ENCODE results near the gene GMEB2.
"Not testable (repeated sequence)": the region's sequence is repeated elsewhere in the genome, so short reads cannot be mapped to it uniquely, and the experiment has no call there.

Gene GMEB2

DNA sequence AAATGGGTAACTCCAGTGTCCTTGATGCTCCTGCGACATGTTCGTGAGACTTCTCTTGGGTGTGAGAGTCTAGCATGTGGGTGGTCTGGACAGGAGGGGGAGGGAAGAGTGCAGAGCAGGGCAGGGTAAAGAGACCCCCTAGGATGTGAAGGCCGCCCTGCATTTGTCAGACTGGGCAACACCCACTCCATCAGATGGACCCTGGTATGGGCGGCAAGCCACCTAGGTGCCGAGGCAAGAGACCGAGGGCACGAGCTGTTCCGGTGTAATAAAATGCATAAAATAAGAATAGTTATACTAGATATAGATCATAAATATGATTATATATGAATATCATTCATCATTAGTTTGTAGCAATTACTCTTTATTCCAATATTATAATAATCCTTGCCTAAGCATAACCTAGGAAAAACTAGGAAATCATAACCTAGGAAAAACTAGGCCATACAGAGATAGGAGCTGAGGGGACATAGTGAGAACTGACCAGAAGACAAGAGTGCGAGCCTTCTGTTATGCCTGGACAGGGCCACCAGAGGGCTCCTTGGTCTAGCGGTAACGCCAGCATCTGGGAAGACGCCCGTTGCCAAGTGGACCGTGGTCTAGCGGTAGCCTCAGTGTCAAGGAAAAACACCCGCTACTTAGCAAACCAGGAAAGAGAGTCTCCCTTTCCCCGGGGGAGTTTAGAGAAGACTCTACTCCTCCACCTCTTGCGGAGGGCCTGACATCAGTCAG lies 12.9 kb downstream of the GMEB2 start:
- not testable (repeated sequence) for DNase-seq (ENCODE audit: low spot score)

DNA sequence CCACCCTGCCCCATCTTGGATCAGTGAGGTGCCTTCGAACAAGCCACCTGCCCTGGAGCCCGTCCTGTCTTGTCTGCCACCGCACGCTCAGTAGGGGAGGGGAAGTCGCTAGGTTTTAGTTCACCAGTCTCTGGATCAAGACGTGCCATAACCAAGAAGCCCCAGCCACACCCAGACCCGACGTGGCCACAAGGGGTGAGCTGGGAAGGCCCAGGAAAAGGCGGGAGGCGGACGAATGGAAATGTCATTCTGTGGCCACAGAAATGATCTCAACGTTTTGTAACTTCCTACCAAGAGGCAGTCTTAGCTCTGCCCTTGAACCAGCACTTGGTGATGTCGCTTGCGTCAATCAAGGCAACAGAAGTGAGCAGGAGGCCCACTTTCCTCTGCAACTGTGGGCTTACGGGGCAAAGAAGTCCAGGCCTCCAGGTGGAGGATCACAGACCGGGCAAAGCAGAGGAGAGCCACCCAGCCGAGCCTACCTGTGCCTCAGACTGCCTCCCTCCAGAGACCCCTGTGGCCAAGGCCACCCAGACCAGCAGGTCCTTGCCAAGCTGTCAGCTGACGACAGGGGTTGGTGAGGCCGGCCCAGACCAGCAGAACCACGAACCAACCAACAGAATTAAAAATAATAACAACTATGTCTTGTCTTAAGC lies 14.5 kb downstream of the GMEB2 start:
- no peak for DNase-seq (ENCODE audit: low spot score)

DNA sequence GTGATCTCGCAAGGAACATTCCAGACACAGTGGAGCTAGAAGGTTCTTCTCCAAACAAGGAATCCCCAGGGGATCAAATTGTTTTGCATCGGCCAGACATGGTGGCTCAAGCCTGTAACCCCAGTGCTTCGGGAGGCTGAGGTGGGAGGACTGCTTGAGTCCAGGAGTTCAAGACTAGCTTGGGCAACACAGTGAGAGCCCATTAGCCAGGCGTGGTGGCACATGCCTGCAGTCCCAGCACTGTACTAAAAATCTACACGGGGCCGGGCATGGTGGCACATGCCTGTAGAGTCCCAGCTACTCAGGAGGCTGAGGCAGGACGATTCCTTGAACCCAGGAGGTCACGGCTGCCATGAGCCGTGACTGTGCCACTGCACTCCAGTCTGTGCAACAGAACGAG lies 15.3 kb downstream of the GMEB2 start:
- no peak for DNase-seq (ENCODE audit: low spot score)

DNA sequence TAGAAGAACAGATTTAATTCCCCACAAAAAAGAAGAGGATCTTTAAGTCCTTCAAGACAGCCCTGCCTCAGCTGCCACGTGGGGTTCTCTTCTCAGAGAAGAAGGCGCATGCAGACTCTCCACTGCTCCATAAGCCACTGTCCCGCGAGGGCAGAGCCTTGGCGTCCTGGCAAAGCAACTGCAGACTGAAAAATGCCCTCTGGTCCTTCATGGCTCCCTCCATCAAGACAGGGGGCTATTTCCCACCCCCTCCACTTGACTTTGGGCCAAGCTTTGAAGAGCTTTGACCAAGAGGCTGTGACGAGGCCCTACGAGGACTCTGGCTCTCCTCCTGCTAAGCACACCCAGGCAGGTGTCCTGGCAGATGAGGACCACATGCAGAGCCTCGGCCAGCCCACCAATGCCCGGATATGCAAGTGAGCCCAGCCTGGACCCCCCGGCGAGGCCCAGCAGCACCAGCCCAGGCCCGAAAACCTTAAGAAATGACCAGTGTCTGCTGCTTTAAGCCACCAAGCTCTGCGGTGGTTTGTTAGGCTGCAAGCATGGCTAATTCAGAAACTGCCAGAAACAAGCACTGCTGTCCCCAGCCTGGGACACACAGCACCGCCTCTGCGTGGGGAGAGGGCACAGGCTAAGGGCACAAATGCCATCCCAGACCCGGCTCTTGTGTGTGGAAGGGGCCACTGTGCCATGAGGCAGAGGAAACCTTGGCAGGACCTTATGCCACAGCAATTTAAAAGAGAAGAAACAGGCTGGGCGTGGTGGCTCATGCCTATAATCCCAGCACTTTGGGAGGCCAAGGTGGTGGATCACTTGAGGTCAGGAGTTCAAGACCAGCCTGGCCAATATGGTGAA lies 16.1 kb downstream of the GMEB2 start:
- DNase-seq (ENCODE audit: low spot score), result no peak

DNA sequence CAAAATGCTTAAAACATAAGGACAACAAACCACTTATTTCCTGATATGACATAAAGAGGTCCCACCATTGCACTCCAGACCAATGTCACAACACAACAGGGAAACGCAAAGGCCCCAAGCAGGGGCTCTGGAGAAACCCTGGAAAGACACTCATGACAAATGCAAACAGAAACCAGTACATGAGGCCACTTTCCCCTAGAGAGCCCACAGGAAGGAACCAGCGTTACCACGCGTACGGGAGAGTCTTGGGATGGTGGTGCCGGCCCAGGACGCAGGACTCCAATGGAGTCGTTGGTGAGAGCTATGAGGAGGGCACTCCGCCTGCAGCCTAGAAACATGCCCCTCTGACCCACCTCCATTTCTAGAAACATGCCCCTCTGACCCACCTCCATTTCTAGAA lies 20.2 kb downstream of the GMEB2 start:
- no peak for DNase-seq (ENCODE audit: low spot score)

DNA sequence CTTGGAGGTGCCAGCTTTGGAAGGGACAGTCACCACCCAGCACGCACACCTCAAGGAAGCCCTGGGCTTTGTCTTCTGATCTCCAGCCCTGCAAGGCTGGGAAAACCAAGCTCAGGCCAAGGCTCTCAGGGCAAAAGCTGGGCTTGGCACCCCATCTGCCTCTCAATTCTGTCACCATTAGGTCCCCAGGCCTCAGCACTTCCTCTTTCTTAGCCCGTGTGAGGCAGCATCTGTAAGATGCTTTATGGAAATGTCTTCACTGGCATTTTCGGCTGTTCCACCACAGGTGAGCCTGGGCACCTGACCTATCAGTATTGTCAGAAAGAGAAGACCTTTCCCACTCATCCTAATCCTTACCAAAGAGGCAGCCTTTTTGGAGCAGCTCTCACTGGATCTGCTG lies 24.6 kb downstream of the GMEB2 start:
- no peak for DNase-seq (ENCODE audit: low spot score)

DNA sequence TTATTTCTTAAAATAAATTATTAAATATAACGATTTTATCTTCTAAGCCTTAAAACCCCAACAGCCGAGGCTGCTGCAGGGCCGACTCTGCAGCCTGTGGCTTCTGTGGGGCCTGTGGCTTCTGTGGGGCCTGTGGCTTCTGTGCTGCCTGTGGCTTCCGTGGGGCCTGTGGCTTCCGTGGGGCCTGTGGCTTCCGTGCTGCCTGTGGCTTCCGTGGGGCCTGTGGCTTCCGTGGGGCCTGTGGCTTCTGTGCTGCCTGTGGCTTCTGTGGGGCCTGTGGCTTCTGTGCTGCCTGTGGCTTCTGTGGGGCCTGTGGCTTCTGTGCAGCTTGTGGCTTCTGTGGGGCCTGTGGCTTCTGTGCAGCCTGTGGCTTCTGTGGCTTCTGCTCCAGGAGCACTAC lies 25.2 kb downstream of the GMEB2 start:
- not testable (repeated sequence) for DNase-seq (ENCODE audit: low spot score)

DNA sequence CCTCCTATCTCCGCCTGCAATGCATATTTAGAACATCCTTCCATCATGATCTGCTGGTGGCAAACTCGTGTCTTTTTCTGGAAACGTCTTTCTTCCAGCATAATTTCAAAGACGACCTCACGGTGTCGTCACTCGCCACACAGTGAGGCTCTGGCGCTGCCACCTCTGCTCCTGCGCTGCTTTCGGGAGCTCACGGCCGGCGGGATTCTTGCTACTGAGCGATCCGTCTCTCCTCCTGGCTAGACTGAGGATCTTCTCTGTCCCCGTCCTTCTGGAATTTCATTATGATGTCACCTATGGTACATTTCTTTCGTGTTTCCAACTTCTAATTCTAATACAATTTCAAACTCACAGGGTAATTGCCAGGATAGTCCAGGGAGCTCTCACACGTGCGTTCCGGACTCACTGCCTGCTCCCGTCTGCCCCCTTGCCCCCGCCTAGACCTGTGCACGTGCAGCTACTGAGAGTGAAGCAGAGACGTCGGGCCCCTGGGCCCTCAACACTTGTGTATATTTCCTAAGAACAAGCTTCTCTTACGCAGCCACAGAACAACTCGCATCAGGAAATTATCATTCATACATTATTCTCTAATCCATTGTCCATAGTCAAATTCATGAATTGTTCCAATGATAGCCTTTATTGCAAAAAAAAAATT lies 27.4 kb downstream of the GMEB2 start:
- DNase-seq (ENCODE audit: low spot score), result no peak

DNA sequence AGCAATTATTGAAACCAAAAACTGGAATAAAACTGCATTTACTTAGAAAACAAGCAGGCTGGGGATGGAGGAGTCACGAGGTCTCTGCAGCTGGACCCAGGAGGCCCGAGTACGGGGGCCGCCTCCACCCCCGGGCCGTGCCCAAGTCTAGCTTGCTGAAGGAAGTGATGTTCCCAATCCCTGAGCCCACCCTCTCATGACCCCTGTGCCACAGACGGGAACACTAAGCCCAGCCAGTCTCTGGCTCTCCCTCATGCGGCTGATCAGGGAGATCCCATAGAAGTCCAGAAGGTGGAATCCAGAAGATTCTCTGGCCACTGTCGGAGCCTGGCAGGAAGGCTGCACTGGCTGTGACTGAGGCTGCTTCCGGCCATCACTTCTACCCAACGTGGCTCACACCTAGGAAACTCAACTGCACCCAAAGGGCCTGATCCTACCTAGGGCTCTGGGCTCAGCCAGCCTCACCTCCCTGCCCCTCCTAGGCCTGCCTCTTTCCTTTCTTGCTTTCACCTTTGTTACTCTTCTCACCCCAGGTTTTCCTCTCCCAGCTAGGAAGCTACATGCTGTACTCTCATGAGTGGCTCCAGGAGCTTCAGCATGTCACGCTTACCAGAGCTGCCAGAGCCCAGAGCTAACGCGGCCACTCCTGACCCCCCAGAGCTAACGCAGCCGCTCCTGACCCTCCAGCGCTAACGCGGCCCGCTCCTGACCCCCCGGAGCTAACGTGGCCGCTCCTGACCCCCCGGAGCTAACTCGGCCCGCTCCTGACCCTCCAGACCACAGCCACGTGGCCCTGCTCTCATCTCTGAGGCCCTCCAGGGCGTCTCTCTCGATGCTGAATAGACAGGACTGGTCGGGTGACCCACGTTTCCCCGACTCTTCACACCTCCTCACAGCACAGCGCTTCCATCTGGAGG lies 28.2 kb downstream of the GMEB2 start:
- DNase-seq (ENCODE audit: low spot score), result no peak

DNA sequence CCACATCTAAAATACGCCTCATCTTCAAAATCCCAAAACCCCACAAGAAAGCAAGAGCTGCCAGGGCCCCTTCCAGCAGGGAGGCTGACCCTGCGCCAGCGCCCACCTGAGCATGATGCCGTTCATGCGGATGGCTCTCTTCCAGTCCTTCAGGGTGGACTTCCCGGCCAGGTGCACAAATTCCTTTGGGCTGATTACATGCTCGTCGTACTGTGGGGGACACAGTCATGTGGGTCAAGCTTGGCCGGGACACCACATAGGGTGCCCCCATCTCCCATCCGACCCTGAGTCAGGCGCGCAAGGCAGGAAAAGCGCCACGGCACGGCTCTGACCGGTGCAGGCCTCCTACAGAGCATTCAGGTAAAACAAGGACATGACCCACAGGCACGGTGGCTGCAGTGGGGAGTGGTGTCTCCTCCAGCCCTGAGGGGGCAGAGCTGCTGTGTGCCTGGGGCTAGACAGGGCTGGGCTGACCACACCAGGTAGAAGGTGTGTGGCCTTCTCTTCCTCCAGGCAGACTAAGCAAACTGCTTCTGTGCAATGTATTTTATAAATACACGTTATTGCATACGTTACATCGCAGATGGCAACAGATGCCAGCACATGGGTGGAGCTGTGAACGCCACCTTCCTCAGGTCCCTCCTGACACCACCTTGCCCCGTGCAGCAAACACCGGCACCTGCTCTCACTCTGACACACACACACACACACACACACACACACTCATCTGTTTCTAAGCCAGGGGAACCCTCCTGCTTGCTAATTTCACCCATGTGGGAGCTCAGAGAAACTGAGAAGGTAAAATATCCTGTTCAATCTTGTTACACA lies 29.0 kb downstream of the GMEB2 start:
- no peak for DNase-seq (ENCODE audit: low spot score)

DNA sequence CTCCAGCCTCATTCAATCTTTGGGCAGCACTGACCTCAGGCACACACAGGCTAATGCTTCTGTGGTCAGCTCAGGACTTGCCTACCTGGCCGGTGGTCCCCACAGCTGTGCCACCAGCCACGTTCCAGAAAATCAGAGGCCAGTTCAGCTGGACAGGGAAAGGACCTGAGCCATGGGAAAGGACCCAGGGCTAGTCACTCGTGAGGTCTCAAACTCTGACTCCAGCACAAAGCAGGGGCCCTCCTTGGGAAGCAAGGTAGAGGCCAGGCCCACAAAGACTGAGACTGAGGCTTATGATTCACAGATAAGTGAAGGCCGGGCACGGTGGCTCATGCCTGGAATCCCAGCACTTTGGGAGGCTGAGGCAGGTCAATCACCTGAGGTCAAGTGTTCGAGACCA lies 30.5 kb downstream of the GMEB2 start:
- no peak for DNase-seq (ENCODE audit: low spot score)

DNA sequence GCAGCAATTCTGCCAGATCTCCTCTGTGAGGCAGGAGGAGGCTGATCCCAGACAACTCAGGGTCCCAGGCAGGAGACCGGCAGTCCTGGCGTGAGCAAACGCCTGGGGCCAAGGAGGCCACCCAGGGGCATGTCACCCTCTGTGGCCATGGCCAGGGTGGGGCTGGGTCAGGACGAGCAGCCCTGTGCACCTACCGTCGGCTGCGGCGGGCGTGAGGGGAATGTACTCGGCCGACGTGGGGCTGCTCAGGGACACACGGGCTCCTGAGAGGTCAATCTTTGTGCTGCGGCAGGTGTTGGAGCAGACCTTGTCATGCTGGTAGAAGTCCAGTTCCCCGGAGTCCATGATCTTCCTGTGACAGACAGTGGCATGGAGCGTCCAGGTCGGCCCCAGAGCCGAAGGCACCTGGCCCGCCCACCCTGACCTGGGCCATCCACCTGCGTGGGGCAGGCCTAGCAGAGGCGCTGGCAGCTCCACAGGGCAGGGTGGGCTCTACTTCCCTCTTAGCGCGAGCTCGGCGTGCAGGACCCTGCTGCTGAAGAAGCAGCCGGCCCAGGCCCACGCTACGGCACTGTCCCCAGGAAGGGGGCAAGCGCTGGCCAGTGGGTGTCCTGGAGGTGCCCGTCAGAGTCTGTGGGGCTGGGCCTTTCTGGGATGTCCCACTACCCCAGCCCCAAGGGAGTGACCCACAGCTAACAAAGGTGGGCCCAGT lies 31.3 kb downstream of the GMEB2 start:
- no peak for DNase-seq (ENCODE audit: low spot score)

DNA sequence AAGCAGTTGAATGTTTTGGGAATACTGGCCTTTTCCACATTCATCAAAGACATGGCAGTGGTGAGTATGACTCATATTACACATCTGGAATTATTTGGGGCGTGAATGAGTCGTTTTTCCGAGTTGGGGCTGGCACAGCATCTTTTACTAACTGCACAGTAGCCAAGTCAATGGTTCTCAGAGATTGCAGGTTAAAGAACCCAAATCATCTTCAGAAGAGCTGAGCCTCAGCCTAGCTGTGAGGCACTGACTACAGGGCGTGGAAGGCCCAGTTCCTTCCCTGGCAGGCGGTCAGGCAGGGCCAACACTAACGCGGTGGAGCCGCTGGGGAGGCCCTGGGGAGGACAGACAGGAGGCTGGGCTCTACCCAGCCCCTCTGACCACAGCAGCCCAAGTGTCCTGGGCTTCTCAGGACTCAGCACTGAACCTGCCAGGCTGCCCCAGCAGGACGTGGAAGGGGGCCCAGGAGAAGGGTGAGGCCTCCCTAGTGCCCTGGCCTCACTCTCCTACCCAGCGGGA lies 32.8 kb downstream of the GMEB2 start:
- no peak for DNase-seq (ENCODE audit: low spot score)

DNA sequence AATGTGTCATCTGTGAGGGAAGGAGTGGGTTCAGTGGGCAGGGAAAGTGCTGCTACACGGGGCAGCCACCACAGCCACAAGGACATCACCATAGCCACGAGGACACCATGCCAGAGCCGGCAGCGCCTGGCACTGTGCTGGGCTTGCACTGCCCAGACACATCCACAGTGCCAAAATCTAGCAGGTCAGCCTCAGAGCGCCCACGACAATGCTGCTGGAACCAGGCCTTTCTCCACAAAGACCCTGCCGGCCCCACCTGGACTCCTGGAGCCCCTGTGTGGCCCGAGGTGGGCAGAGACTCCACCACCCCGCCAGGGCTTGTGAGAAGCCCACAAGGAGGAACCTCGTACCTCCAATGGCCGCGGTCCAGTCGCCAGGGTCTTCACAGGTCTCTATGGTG lies 34.2 kb downstream of the GMEB2 start:
- no peak for DNase-seq (ENCODE audit: low spot score)

DNA sequence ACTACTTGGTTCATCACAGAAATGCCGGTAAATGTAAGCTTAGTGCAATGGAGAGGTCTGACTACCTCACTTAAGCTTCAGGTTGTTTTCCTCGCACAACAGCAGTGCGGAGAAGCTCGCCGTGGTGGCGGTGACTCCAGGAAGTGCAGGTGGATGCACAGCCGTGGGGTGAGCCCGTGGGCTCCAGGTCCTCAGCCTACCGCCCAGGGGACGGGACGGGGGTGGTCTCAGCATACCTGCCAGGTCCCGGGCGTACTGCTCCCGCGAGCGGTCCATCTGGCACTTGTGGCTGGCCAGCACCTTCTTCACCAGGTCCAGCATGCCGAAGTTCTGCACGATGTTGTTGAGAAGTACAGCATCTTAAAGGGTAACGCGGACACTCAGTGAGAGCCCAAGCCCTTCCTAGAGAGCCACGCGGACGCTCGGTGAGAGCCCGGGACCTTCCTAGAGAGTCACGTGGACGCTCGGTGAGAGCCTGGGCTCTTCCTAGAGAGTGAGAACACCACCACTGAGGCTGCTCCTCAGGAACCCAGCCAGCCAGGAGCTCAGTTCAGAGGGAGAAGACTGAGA lies 35.0 kb downstream of the GMEB2 start:
- DNase-seq (ENCODE audit: low spot score), result no peak

DNA sequence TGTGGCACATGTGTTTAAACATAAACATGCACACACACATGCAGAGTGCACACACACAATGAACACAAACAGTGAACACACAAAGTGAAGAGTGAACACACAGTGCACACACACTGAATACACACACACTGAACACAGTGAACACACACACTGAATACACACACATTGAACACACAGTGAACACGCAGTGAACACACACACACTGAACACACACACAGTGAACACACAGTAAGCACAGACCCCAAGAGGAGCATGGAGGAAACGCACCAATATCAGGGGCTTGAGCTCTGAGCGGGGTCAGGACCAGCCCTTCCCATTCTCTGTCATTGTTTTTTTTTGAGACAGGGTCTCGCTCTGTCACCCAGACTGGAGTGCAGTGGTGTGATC lies 35.8 kb downstream of the GMEB2 start:
- no peak for DNase-seq (ENCODE audit: low spot score)

DNA sequence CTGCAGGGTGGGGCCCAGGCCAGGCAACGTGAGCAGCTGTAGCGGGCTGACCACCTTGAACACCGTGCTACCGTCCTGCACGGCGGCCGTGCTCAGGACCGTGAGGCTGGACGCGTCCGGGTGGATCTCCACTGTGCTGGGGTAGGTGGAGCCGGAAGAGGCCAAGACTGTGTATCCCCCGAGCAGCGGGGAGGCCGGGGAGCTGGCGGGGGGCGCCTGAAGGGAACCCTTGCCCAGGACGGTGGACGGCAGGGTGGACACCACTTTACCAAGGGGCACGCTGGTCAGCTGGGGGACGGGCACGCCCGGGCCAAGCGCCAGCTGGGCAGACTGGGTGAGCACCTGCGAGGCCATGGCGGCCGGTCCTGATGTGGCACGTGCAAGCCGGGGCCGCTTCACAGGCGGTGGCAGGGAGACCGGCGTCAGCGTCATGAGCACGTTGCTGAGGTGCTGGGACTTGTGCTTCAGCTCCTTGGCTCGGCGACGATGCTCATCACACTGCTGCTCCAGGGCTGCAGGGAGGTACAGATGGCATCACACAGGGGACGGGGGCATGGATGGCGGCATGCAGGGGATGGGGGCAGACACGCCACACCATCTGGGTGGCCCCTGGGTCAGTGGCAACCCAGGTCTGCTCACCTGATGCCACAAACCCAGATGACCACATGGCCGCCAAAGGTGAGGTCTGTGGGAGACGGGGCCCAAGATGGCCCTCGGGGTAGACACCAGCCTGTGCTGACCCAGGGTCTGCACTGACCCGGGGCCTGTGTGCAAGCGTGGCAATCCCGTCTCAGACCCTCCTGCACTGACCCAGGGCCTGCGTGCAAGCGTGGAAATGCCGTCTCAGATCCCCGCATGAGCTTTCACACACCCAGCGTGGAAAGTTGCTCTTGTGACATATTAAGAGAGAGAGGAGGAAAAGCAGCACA lies 36.4 kb downstream of the GMEB2 start:
- DNase-seq (ENCODE audit: low spot score), result no peak

All from kidney tubule cell (primary cell).